ENCODE data around the gene GOLPH3. TPM values are rescaled to one million over a fixed set of nuclear protein-coding genes. Genes with fewer than 3 reads are reported as not detected.
"Not testable (repeated sequence)": the region's sequence is repeated elsewhere in the genome, so short reads cannot be mapped to it uniquely, and the experiment has no call there.

Gene GOLPH3
- total RNA-seq, 1 donor from 2014 or later: 69.7 TPM

DNA sequence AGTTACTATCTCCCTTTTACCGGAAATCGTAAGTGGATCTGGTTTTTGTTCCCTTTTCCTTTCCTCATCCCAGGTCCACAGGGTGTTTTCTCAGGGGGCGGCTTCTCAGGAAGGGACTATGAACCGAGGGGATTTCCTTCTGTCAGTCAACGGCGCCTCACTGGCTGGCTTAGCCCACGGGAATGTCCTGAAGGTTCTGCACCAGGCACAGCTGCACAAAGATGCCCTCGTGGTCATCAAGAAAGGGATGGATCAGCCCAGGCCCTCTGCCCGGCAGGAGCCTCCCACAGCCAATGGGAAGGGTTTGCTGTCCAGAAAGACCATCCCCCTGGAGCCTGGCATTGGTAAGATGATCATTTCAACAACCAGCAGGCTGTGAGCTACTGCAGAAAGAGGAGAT is 75.8 kb downstream of the GOLPH3 start:
- no peak for DNase-seq

- DNase-seq: no peak
These were observed 77.1 kb downstream of the GOLPH3 start for GRCh38 chr5:32096891-32097595.

DNA sequence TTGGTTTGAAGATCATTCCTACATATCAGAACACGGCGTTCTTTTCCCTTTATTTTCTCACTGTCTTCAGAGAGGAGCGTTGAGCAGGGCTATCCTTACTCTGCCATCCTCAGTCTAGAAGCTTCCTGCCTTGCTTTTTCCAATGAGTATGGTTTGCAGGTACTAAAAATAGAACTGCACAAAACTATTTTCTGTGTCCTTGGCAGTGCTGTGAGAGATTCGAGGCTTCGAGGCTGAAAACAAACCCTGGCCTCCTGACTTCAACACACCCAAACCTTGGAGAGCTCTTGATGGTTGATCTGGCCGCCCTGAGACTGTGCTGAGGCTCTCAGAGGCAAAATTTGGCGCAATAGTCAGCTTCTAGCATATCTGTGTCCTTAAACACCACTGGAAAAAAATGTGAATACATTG is 78.9 kb downstream of the GOLPH3 start:
- no peak for DNase-seq

GRCh38 chr5:32094691-32095090 is 79.4 kb downstream of the GOLPH3 start:
- DNase-seq: no peak

- no peak for DNase-seq
These were observed 80.9 kb downstream of the GOLPH3 start for GRCh38 chr5:32092938-32093812.

DNA sequence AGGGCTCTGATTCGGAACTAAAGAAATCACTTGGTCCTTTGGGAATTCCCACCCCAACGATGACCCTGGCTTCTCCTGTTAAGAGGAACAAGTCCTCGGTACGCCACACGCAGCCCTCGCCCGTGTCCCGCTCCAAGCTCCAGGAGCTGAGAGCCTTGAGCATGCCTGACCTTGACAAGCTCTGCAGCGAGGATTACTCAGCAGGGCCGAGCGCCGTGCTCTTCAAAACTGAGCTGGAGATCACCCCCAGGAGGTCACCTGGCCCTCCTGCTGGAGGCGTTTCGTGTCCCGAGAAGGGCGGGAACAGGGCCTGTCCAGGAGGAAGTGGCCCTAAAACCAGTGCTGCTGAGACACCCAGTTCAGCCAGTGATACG is 83.4 kb downstream of the GOLPH3 start:
- no peak for DNase-seq

DNA sequence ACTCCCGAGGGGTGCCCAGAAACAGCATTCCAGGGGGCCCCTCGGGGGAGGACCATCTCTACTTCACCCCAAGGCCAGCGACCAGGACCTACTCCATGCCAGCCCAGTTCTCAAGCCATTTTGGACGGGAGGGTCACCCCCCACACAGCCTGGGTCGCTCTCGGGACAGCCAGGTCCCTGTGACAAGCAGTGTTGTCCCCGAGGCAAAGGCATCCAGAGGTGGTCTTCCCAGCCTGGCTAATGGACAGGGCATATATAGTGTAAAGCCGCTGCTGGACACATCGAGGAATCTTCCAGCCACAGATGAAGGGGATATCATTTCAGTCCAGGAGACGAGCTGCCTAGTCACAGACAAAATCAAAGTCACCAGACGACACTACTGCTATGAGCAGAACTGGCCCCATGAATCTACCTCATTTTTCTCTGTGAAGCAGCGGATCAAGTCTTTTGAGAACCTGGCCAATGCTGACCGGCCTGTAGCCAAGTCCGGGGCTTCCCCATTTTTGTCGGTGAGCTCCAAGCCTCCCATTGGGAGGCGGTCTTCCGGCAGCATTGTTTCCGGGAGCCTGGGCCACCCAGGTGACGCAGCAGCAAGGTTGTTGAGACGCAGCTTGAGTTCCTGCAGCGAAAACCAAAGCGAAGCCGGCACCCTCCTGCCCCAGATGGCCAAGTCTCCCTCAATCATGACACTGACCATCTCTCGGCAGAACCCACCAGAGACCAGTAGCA is 83.9 kb downstream of the GOLPH3 start:
- no peak for DNase-seq

DNA sequence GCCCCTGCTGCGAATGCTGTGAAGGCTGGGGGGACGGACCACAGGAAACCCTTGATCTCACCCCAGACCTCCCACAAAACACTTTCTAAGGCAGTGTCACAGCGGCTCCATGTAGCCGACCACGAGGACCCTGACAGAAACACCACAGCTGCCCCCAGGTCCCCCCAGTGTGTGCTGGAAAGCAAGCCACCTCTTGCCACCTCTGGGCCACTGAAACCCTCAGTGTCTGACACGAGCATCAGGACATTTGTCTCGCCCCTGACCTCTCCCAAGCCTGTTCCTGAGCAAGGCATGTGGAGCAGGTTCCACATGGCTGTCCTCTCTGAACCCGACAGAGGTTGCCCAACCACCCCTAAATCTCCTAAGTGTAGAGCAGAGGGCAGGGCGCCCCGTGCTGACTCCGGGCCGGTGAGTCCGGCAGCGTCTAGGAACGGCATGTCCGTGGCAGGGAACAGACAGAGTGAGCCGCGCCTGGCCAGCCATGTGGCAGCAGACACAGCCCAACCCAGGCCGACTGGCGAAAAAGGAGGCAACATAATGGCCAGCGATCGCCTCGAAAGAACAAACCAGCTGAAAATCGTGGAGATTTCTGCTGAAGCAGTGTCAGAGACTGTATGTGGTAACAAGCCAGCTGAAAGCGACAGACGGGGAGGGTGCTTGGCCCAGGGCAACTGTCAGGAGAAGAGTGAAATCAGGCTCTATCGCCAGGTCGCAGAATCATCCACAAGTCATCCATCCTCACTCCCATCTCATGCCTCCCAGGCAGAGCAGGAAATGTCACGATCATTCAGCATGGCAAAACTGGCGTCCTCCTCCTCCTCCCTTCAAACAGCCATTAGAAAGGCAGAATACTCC is 84.7 kb downstream of the GOLPH3 start:
- no peak for DNase-seq

- DNase-seq: no peak
These were observed 85.9 kb downstream of the GOLPH3 start for GRCh38 chr5:32088214-32088613.

DNA sequence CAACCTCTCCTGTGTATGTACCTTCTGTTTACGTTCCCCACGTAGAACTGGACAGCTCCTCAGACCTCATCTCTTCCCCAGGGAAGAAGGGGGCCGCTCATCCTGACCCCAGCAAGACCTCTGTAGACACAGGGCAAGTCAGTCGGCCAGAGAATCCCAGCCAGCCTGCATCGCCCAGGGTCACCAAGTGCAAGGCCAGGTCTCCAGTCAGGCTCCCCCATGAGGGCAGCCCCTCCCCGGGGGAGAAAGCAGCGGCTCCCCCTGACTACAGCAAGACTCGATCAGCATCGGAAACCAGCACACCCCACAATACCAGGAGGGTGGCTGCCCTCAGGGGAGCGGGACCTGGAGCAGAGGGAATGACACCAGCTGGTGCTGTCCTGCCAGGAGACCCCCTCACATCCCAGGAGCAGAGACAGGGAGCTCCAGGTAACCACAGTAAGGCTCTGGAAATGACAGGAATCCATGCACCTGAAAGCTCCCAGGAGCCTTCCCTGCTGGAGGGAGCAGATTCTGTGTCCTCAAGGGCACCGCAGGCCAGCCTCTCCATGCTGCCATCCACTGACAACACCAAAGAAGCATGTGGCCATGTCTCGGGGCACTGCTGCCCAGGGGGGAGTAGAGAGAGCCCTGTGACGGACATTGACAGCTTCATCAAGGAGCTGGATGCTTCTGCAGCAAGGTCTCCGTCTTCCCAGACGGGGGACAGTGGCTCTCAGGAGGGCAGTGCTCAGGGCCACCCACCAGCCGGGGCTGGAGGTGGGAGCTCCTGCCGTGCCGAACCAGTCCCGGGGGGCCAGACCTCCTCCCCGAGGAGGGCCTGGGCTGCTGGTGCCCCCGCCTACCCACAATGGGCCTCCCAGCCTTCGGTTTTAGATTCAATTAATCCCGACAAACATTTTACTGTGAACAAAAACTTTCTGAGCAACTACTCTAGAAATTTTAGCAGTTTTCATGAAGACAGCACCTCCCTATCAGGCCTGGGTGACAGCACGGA is 86.7 kb downstream of the GOLPH3 start:
- DNase-seq: no peak

DNA sequence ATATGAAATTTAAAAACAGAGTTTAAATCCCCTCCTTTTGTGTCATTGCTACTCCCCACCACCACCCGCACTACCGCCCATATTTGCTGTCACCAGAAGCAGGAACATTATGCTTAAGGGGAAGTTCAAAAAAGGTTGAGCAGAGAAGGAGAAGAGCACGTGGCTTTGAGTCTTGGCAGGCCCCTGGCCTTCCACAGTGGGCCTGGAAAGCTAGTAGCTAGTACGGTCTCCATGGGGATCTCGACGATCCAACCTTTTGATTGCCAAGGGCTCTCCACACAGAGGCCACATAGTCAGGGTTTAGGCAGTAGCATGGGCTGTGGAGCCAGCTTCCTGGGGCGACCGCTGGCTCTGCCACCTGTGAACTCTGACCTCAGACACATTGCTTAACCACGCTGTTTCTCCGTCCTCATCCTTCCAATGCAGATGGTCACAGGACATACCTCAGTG is 90.1 kb downstream of the GOLPH3 start:
- no peak for DNase-seq

DNA sequence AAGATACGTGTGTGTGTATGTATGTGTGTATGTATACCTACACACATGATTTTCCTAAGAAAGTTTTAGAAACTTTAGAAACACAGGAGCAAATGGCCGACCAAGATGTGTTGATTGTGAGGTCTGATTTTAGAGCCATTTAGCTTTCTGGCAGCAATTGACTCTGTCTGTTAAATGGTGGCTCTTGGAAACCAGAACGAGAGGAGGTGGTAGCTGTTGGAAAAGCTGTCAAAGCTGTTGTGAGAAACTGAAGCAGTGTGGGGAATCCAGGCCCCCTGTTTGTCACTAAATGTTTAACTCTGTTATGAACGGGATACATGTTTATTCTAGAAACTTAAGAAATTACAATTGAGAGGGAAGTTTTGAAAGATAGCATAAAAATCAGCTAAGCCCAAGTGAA is 91.4 kb downstream of the GOLPH3 start:
- no peak for DNase-seq

DNA sequence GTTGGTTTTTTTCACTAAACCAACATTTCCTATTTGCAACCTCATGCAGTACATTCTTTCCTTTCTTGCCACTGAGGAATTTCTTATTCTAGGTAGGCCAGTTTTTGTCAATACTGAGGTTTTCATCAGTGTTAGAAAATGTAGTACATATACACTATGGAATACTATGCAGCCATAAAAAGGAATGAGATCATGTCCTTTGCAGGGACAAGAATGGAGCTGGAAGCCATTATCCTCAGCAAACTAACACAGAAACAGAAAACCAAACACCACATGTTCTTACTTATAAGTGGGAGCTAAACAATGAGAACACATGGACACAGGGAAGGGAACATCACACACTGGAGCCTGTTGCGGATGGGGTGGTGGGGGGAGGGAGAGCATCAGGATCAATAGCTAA is 93.6 kb downstream of the GOLPH3 start:
- not testable (repeated sequence) for DNase-seq

GRCh38 chr5:32078855-32079254 is 95.3 kb downstream of the GOLPH3 start:
- not testable (repeated sequence) for DNase-seq

GRCh38 chr5:32076699-32077695 is 97.1 kb downstream of the GOLPH3 start:
- no peak for DNase-seq
